HG02571 (cell line): ENCODE data around the gene EBLN2.

Experiments used
- ATAC-seq: cut with Tn5 transposase; IDR thresholded peaks from one replicate; pipeline ENCODE4 v1.9.1; 2021; ENCODE audit warnings: mild to moderate bottlenecking, moderate library complexity; ENCODE audit not compliant: unreplicated experiment

Gene EBLN2

GRCh38 chr3:73100741-73101559 lies 39.5 kb downstream of the EBLN2 start:
- ATAC-seq: peak; percentile 77

GRCh38 chr3:73101881-73102280 lies 40.4 kb downstream of the EBLN2 start:
- ATAC-seq: no peak

- ATAC-seq: no peak
Measured at GRCh38 chr3:73107215-73107614, 45.8 kb downstream of the EBLN2 start.

- ATAC-seq: no peak
Measured at GRCh38 chr3:73107676-73108187, 46.3 kb downstream of the EBLN2 start.

- ATAC-seq: no peak
Measured at GRCh38 chr3:73108750-73109149, 47.3 kb downstream of the EBLN2 start.

GRCh38 chr3:73110530-73110929 lies 49.1 kb downstream of the EBLN2 start:
- no peak for ATAC-seq
